ENCODE results near the gene B4GALT1. TPM values are rescaled to one million over a fixed set of nuclear protein-coding genes. Genes with fewer than 3 reads are reported as not detected.

Gene B4GALT1
- total RNA-seq, 2 experiments from 2014 or later = 33.5 to 35.0 TPM

DNA sequence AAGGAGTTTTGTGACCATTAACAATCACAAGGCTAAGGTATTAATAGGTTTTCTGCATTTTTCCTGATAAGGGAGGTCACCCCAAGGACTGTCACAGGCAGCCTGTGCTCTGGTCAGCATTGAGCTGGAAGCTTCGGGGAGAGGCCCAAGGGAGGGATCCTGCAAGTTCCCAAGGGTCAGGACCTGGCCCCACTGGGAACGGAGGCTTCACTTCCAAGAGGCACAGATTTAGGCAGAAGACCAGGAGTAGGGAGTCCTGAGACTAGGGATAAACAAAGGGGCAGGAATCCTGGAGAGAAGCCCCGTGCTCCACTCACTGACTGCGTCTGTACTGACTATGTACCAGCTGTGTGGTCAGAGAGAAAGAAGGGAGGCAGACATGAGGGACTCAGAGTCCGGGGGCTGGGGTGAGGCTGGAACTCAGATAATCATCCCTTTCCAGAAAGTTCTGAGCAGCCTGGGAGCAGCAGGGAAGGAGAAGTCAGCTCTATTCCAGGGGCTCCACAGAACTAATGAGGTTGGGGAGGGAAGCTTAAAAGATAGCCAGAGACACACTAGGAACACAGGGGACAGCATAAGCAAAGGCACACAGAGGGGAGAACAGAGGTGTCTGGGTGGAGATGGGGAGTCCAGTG is 37.8 kb downstream of the B4GALT1 start:
- Mint-ChIP-seq H3K4me3 (no peak overlapping the region), H3K4me1 (peaks cover 27% of the 10 kb centered on the region), H3K27ac (no peak overlapping the region), H3K27me3 (no peaks in the 10 kb centered on the region), H3K9me3 (no peaks in the 10 kb centered on the region), H3K36me3 (peaks cover 34% of the 10 kb centered on the region)
- DNase-seq = no peak

DNA sequence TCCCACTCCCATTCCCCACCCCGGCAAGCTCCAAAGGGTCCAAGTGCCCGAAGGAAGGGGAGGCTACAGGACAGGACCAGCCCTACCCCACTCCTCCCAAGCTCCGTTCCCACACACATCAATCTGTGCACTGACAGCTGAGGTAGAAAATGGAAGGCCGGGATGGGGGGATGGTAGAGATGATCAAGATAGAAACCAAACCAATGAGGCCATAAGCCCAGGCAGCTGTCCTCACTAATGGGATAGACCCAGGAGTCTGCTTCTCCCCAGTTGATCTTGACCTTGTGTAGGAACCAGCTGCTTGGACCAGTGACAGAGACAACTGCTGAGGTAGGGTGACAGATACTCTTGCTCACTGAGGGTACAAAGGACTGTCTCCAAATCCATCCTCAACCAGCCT is 38.6 kb downstream of the B4GALT1 start:
- Mint-ChIP-seq H3K27me3 (no peaks in the 10 kb centered on the region), H3K4me1 (peaks cover 27% of the 10 kb centered on the region), H3K27ac (no peak overlapping the region), H3K9me3 (no peaks in the 10 kb centered on the region), H3K4me3 (no peak overlapping the region), H3K36me3 (peaks cover 31% of the 10 kb centered on the region)
- DNase-seq = no peak

DNA sequence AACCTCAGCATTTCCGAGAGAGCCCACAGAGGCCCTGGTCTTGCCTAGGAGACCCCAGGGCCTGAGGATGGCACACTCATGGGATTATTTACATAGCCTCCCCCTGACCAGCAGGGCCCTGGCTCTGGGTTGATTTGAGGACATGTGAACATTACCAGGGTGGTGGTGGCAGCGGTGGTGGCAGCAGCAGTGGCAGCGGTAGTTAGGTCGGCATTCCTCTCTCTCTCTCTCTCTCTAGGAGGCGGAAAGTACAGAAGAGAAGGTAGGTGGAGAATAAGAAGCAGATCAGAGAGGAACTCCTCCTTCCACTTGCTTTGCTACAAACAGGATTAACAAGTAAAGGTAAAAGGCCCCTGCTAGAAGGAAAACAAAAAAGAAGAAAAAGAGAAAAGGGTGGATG is 39.3 kb downstream of the B4GALT1 start:
- no peak for DNase-seq
- H3K4me3 Mint-ChIP-seq = no peak overlapping the region
- no peaks in the 10 kb centered on the region for H3K9me3 Mint-ChIP-seq
- H3K27me3 Mint-ChIP-seq = no peaks in the 10 kb centered on the region
- peaks cover 27% of the 10 kb centered on the region for H3K4me1 Mint-ChIP-seq
- no peak overlapping the region for H3K27ac Mint-ChIP-seq
- H3K36me3 Mint-ChIP-seq = peaks cover 29% of the 10 kb centered on the region

DNA sequence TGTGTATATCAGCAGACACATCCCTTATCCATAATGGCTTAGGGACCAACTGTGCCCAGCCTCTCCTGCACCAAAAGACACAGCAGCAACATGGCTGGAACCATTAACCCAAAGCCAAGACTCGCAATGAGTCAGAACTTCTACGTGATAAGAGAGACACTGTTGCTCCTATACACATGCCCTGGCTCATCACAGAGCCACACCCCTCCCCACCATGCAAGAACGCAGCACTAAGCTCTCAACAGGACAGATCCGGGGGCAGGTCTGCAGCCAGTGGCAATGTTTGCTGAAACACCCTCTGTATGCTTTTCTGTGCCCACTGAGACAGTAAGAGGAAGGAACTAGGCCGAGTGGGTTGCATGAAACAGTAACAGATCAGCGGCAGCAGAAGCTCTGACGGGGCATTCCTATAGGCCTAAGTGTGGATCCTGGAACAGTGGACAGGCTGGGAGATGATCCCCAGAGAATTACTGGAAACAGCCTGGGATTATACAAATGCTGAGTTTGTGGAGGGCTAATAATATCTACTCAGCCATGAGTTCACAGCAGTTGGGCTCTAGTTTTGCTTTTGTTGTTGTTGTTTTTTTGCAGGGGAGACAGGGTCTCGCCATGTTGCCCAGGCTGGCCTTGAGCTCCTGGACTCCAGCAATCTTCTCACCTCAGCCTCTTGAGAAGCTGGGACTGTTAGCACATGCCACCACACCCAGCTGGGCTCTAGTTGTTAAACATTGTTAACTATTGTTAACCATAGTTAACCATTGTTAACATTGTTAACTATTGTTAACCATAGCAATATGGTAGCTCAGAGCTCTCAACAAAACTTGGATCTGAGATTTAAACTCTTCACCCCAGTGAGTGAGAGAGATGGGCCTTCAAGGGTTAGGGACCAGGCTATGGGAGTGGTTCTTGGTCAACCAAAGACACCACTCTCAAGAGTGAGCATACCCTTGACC is 41.0 kb downstream of the B4GALT1 start:
- Mint-ChIP-seq H3K4me1 (peaks cover 20% of the 10 kb centered on the region), H3K9me3 (no peaks in the 10 kb centered on the region), H3K27ac (no peak overlapping the region), H3K27me3 (no peaks in the 10 kb centered on the region), H3K36me3 (peaks cover 33% of the 10 kb centered on the region), H3K4me3 (no peak overlapping the region)
- no peak for DNase-seq

DNA sequence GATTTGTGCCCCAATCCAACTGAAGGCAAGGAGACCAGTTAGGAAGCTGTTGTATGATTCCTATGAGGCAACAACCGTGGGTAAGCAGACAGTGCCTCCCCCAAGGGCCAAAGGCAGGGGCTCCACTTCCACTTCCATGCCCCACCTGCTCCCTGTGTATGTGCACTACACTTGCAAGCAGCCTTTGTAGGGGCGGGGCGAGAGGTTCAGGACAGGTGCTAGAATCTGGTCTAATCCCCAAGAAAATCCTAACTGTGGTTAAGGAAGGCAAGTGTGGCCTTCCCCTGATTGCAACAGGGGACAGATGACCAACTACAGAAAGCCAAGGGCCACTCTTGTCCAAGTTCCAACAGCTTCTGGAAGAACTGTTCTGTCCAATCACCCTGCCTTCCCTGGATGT is 41.7 kb downstream of the B4GALT1 start:
- no peak for DNase-seq
- H3K4me3 Mint-ChIP-seq = no peak overlapping the region
- no peaks in the 10 kb centered on the region for H3K9me3 Mint-ChIP-seq
- H3K27ac Mint-ChIP-seq = no peak overlapping the region
- H3K4me1 Mint-ChIP-seq = peaks cover 15% of the 10 kb centered on the region
- peaks cover 34% of the 10 kb centered on the region for H3K36me3 Mint-ChIP-seq
- no peaks in the 10 kb centered on the region for H3K27me3 Mint-ChIP-seq

DNA sequence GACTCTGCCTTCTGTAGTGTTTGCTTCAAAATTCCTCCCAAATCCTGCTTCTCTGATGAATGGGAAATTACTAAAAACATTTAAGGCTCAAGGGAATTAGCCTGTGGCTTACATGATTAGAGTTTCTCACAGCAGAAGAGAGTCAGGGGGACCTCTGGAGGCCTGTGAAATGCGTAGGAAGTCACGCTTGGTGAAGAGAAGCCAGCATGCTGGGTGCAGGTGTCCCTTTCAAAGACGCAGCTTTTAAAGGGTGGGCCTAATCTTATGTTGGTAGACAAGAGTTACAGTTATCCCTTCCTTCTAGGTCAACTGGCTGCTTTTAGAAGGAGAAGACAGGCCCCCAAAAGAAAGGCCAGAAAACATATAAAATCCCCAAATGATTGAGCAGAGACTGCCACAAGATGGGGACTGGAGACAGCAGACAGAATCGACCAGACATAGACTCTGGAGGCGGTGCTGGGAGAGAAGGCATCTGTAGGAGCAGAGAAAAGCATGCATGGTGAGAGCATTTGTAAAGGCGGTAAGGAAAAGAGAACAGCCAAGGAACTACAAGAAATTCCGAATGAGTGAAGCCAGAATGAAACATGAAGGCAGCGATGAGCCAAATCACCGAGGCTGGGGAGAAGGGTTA is 42.3 kb downstream of the B4GALT1 start:
- DNase-seq = no peak
- Mint-ChIP-seq H3K4me3 (no peak overlapping the region), H3K36me3 (peaks cover 35% of the 10 kb centered on the region), H3K9me3 (no peaks in the 10 kb centered on the region), H3K4me1 (peaks cover 11% of the 10 kb centered on the region), H3K27me3 (no peaks in the 10 kb centered on the region), H3K27ac (peak overlapping the region; percentile 21)

DNA sequence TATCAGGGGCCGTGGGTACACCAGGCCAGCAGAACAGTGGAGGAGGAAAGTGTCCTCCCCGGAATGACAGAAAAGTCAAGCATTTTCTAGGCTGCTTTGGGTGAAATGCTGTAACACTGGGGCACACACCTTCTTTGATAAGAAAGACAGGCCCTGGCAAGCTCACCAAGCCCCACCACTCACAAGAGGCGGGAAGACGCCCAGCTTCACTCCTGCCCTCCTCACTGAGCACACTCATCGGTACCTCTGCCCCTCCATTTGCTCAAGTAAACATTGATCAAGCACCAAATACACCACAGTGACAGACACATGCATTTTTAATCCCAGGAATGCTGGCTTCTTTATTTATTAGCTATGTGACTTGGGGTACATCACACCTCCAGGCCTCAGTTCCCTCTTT is 43.1 kb downstream of the B4GALT1 start:
- DNase-seq = no peak
- Mint-ChIP-seq H3K4me1 (peaks cover 10% of the 10 kb centered on the region), H3K4me3 (no peak overlapping the region), H3K27me3 (no peaks in the 10 kb centered on the region), H3K36me3 (peaks cover 34% of the 10 kb centered on the region), H3K9me3 (no peaks in the 10 kb centered on the region), H3K27ac (no peak overlapping the region)

DNA sequence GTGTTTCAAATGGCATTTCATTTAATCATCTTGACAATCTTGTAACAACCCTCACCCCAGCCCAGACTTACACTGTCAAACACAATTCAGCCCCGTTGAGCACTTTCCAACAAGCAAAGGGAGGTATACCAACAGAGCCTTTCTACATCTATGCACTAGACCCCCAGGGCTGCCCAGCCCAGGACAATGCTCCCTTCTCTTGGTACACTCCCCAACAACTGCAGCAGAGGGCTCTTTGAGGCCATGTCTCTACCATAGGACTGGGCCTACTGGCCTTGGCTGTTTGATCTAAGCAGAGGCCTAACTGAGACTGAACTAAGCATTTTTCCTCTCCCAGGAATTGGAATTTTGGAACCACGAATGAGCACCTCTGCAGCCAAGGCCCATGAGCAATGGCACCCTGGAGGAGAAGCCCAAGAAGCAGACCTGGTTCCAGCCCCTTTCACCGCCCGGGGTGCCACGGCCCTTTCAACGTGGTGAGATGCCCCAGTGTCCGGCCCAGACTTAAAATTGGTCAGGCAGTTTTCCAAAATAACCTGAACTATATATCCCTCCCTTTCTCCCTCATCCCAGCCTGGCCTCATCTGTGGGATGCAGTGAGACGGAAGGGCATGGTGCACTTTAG is 43.6 kb downstream of the B4GALT1 start:
- no peaks in the 10 kb centered on the region for H3K9me3 Mint-ChIP-seq
- no peak for DNase-seq
- H3K27me3 Mint-ChIP-seq = no peaks in the 10 kb centered on the region
- H3K4me1 Mint-ChIP-seq = peaks cover 12% of the 10 kb centered on the region
- peaks cover 32% of the 10 kb centered on the region for H3K36me3 Mint-ChIP-seq
- H3K27ac Mint-ChIP-seq = no peak overlapping the region
- H3K4me3 Mint-ChIP-seq = no peak overlapping the region

DNA sequence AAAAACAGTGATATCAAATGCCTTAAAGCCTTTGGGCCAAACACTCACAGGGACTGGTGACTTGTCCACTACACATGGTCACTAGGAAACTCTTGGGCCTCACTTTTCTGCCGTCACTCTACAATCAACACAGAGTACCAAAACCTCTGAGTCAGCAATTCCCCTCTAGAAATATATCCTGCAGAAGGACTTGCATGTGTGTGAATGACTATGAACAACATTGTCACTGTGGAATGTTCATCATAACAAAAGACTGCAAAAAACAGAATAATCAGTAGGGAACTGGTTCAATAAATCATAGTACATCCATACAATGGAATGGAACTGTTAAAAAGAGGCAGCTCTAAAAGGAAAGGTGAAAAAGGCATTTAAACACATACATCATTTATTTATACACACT is 46.5 kb downstream of the B4GALT1 start:
- Mint-ChIP-seq H3K4me3 (no peak overlapping the region), H3K27ac (no peak overlapping the region), H3K36me3 (peaks cover 18% of the 10 kb centered on the region), H3K4me1 (peaks cover 20% of the 10 kb centered on the region), H3K9me3 (no peaks in the 10 kb centered on the region), H3K27me3 (no peaks in the 10 kb centered on the region)
- no peak for DNase-seq

DNA sequence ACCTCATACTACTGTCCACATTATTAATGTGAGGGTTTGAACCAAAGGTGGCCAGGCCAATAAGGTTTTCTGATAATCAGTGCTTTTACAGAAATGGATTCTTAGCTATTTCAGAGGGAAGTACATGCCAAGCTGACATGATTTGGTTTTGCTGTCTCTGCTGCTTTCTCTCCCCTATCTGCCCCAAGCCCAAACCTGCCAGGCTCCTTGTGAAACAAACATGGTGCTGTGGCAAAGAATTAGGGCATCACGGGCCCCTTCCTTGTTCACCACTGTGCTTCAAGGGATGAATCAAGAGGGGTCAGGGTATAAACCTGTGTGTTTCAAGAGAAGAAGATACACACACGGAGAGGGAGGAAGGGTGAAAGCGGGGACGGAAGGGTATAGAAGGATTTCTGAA is 49.3 kb downstream of the B4GALT1 start:
- H3K36me3 Mint-ChIP-seq = peaks cover 24% of the 10 kb centered on the region
- no peak for DNase-seq
- H3K4me3 Mint-ChIP-seq = no peak overlapping the region
- no peaks in the 10 kb centered on the region for H3K9me3 Mint-ChIP-seq
- H3K27me3 Mint-ChIP-seq = no peaks in the 10 kb centered on the region
- no peak overlapping the region for H3K27ac Mint-ChIP-seq
- H3K4me1 Mint-ChIP-seq = peaks cover 17% of the 10 kb centered on the region

DNA sequence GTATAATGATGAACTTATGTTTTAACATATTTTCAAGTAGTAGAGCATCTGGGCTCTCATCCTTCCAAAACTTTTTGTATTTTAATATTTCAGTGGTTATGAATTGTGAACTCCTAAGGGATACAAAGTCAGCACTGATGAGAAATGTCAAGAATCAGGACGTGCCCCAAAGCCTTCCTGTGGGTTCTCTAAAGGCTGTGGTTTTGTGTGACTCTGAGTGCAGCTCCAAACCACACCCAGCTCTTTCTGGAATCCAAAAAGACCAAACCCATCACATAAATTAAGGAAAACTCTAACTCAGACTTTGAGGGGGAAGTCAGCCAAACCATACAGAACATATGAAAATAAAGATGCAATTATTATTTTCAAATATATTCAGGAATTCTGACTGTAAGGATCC is 49.8 kb downstream of the B4GALT1 start:
- Mint-ChIP-seq H3K9me3 (no peaks in the 10 kb centered on the region), H3K27me3 (no peaks in the 10 kb centered on the region), H3K4me3 (no peak overlapping the region), H3K27ac (peak overlapping the region; percentile 20), H3K36me3 (peaks cover 24% of the 10 kb centered on the region), H3K4me1 (peaks cover 17% of the 10 kb centered on the region)
- DNase-seq = no peak

DNA sequence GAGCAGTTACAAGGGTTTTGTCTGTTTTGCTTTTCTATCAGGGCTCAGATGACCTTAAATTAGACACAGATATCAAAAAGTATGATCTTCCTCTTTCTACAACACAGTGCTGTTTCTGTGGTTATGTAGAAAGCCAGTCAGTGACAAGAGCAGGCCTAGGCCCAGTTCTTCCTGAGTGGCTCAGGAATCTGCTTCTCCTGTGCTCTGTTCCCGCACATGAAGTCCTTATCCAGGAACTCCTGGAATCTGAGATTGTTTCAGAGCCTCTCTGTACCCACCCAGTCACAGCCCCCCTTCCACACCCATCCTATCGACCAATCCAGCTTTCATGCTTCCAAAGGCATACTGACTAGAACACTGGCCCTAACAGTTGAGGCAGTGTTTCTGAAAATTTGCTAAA is 50.3 kb downstream of the B4GALT1 start:
- no peaks in the 10 kb centered on the region for H3K27me3 Mint-ChIP-seq
- no peak overlapping the region for H3K4me3 Mint-ChIP-seq
- H3K27ac Mint-ChIP-seq = peak overlapping the region; percentile 29
- DNase-seq = no peak
- H3K4me1 Mint-ChIP-seq = peaks cover 17% of the 10 kb centered on the region
- H3K9me3 Mint-ChIP-seq = no peaks in the 10 kb centered on the region
- H3K36me3 Mint-ChIP-seq = peaks cover 21% of the 10 kb centered on the region

DNA sequence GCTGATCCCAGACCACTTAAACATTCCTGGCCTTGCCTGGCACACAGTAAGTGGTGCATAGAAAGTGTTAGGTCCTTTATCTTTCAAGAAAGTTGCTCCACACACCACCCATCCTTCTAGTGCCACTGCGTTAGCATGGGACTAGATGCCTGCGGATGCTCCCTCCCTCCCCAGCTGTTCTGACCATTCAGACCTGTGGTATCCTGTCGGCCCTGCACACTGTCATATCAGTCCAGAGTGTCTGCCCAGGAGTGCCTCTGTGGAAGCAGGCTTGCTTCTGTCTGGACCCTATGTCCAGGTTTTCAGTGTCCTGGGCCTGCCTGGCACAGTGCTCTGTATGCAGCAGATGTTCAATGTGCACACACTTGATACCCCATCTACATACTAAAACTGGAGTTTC is 52.4 kb downstream of the B4GALT1 start:
- Mint-ChIP-seq H3K4me1 (peaks cover 17% of the 10 kb centered on the region), H3K27me3 (no peaks in the 10 kb centered on the region), H3K36me3 (peaks cover 18% of the 10 kb centered on the region), H3K9me3 (no peaks in the 10 kb centered on the region), H3K4me3 (no peak overlapping the region), H3K27ac (no peak overlapping the region)
- no peak for DNase-seq

DNA sequence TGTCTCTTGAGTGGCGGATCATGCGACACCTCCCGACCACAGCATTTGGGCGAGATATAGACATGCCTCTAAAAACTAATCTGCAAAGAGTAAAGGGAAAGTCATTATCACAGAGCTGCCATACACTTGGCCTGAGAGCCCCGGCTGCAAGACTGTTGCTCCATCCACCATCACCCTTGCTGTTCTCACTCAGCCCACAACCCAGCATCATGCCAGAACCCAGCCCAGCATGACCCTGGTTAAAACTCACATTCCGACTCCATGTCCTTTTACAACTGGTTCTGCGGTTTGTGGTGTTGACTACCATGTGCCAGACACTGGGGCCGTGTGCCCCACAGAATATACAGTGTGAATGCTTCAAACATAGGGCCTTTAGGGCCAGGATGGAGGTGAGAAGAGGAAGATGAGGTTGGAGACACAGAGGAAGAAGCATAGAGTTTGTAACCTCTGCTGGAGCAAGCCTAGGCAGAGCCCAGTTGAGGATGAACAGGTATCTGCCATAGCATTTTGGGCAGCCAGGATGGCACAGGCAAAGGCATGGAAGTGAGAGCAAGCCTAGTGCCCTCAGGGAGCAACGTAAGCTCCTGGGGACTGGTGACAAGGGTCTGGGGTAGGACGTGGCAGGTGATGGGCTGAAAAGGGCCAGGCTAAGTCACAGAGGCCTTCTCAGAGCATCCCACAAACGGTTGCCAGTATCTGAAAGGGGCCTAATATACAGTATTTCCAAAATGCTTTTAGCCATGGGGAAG is 53.2 kb downstream of the B4GALT1 start:
- H3K9me3 Mint-ChIP-seq = no peaks in the 10 kb centered on the region
- H3K36me3 Mint-ChIP-seq = peaks cover 15% of the 10 kb centered on the region
- no peaks in the 10 kb centered on the region for H3K27me3 Mint-ChIP-seq

More for the DNA sequence above, 53.2 kb downstream of the B4GALT1 start:
- Mint-ChIP-seq H3K27ac (no peak overlapping the region), H3K4me3 (no peak overlapping the region), H3K4me1 (peaks cover 15% of the 10 kb centered on the region)
- no peak for DNase-seq

Data from activated naive CD8-positive, alpha-beta T cell treated with anti-CD3 and anti-CD28 coated beads for 36 hours (primary cell).